Upper lobe of right lung (tissue), 1 donor: ENCODE data around the gene PACS2. TPM values are rescaled to one million over a fixed set of nuclear protein-coding genes. Genes with fewer than 3 reads are reported as not detected.
"Not testable (repeated sequence)": the region's sequence is repeated elsewhere in the genome, so short reads cannot be mapped to it uniquely, and the experiment has no call there.

Experiments used
- ATAC-seq: fragments of 200-7000 bp; cut with Tn5 transposase; one replicate; pipeline ENCODE4 v1.9.1; 2020; ENCODE audit warnings: mild to moderate bottlenecking, moderate library complexity
- DNase-seq: peaks from one replicate; pipeline ENCODE4 v3.0.0-alpha.2; 2020
- H3K27ac ChIP-seq: fragments of 200-600 bp; one replicate; pipeline ENCODE4 v1.8.0; 2022
- H3K27me3 ChIP-seq: fragments of 200-600 bp; one replicate; pipeline ENCODE4 v1.8.0; 2022; ENCODE audit warnings: mild to moderate bottlenecking
- H3K36me3 ChIP-seq: fragments of 200-600 bp; one replicate; pipeline ENCODE4 v1.8.0; 2022
- H3K4me1 ChIP-seq: fragments of 200-600 bp; one replicate; pipeline ENCODE4 v1.8.0; 2022
- H3K4me3 ChIP-seq: fragments of 200-600 bp; one replicate; pipeline ENCODE4 v1.8.0; 2022; ENCODE audit warnings: mild to moderate bottlenecking
- H3K9me3 ChIP-seq: fragments of 200-600 bp; one replicate; pipeline ENCODE4 v1.8.0; 2022
- intact Hi-C: fragments of 100-400 bp; cut with DNase I; formaldehyde crosslinking; loops from one replicate; pipeline ENCODE4 v1.11.0; 2022
- total RNA-seq: library from RNA; stranded (reverse); fragmentation: NEBNext Ultra II Directional; extraction: Animal tissue kit (Norgen Biotek cat#: 25700); gene quantifications from one replicate; pipeline ENCODE4 v1.2.1, GENCODE V29; 2021
- TF ChIP-seq, protein P1 (sequence below): fragments of 200-600 bp; IDR thresholded peaks from one replicate; pipeline ENCODE4 v1.8.0; 2022; ENCODE audit warnings: antibody characterized with exemption
- donor health status: DM: no; HTN: yes; CAD: no; lungs with severe emphysema.

Gene PACS2
- total RNA-seq, 1 donor from 2014 or later, result 86.6 TPM

DNA sequence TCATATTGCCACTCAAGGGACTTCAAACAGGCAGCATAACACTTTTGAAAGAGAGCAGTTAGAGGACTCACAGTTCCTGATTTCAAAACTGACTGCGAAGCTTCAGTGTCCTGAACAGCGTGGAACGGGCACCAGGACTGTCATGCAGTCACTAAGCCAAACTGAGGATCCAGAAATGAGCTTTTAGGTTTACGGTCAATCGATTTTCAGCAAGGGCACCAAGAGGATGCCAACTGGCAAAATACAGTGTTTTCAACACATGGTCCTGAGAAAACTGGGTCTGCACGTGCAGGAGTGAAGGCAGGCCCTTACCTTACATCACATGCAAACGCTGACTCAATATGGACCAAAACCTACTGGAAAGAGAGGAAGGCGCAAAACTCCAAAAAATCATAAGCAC lies 29.4 kb upstream of the PACS2 start:
- H3K4me1 ChIP-seq, result no peaks in the 10 kb centered on the region
- no peak for DNase-seq
- H3K27ac ChIP-seq, result no peak overlapping the region
- ATAC-seq, result no peak
- H3K4me3 ChIP-seq, result no peak overlapping the region
- H3K36me3 ChIP-seq, result peaks cover 5% of the 10 kb centered on the region
- no peaks in the 10 kb centered on the region for H3K27me3 ChIP-seq
- H3K9me3 ChIP-seq, result no peaks in the 10 kb centered on the region
- intact Hi-C loops, result loop anchor here (10.0 kb wide), 1 partner anchor 80 kb away; no protein-coding TSS in a partner anchor
- TF ChIP-seq, protein P1, sequence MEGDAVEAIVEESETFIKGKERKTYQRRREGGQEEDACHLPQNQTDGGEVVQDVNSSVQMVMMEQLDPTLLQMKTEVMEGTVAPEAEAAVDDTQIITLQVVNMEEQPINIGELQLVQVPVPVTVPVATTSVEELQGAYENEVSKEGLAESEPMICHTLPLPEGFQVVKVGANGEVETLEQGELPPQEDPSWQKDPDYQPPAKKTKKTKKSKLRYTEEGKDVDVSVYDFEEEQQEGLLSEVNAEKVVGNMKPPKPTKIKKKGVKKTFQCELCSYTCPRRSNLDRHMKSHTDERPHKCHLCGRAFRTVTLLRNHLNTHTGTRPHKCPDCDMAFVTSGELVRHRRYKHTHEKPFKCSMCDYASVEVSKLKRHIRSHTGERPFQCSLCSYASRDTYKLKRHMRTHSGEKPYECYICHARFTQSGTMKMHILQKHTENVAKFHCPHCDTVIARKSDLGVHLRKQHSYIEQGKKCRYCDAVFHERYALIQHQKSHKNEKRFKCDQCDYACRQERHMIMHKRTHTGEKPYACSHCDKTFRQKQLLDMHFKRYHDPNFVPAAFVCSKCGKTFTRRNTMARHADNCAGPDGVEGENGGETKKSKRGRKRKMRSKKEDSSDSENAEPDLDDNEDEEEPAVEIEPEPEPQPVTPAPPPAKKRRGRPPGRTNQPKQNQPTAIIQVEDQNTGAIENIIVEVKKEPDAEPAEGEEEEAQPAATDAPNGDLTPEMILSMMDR, result no peak

DNA sequence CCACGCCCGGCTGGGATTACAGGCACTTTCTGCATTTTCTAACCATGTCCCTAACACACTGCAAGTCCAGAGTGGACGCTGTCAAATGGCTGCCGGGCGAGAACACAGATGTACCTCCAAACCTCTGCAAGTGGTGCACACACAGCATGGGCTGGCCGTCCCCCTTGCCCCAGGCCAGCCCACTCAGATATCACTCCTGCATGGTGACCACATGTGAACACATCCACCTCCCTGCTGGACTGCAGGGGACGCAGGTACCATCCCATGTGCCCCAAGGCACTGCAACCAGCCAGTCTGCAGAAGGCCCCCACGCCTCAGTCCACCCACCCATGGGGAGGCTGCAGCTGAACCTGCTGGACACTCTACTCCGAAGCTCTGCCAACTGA lies 27.8 kb upstream of the PACS2 start:
- TF ChIP-seq, protein P1, result no peak
- intact Hi-C loops, result loop anchor here (10.0 kb wide), 1 partner anchor 82 kb away; no protein-coding TSS in a partner anchor

DNA sequence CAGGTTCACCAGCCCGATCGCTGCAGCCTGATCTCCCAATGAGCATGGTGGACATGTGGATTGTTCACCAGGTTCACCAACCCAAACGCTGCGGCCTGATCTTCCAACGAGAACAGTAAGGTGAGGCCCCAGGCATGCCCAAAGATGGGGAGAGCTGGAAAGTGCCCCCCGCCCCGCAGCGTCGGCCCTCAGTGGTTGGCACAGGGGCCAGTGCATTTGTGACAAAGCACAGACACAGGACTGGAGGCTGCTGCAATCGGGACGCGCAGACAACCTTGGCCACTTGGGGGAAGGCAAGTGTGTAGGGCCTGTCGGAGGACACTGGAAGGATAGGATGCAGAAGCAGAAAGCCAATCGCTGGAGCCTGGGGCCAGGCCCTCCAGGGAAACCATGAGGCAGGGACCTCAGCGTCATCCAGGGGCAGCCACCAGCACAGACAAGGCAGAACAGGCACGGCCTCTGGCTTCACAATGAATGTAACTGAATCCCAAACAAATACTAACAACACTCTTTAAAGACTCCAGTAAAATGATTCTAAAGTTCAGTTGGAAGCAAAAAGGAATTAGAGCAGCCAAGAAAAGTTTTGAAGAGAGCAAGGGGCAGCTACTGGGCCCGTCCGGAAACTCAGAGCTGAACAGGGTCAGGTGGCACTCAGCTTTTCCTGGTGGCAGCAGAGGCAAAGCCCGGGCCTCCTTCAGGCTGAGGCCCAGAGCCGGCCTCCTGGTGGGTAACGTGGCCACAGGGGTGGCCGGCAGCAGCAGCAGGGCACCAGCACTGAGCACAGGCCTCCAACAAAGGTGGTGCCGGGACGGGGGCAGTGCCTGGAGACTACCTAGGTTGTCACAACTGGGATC lies 27.1 kb upstream of the PACS2 start:
- Histone ChIP-seq H3K4me1 (no peaks in the 10 kb centered on the region), H3K27ac (no peak overlapping the region), H3K9me3 (no peaks in the 10 kb centered on the region), H3K4me3 (no peak overlapping the region), H3K27me3 (no peaks in the 10 kb centered on the region), H3K36me3 (peaks cover 5% of the 10 kb centered on the region)
- intact Hi-C loops, result loop anchor here (10.0 kb wide), 1 partner anchor 83 kb away; no protein-coding TSS in a partner anchor
- TF ChIP-seq, protein P1, result no peak
- no peak for ATAC-seq
- no peak for DNase-seq

More for the DNA sequence above, 27.8 kb upstream of the PACS2 start:
- Histone ChIP-seq H3K27ac (no peak overlapping the region), H3K9me3 (no peaks in the 10 kb centered on the region), H3K4me3 (no peak overlapping the region), H3K36me3 (peaks cover 5% of the 10 kb centered on the region), H3K4me1 (no peaks in the 10 kb centered on the region), H3K27me3 (no peaks in the 10 kb centered on the region)
- no peak for ATAC-seq
- DNase-seq, result no peak

DNA sequence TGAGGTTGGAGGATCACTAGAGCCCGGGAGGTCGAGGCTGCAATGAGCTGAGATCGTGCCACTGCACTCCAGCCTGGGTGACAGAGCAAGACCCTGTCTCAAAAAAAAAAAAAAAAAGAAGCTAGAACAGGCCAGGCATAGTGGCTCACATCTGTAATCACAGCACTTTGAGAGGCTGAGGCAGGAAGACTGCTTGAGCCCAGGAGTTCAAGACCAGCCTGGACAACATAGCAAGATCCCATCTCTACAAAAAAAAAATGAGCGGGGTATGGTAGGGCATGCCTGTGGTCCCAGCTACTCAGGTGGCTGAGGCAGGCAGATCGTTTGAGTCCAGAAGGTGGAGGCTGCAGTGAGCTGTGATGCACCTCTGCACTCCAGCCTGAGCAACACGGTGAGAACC lies 25.6 kb upstream of the PACS2 start:
- not testable (repeated sequence) for H3K36me3 ChIP-seq, DNase-seq, ATAC-seq, H3K27ac ChIP-seq, H3K9me3 ChIP-seq, H3K4me3 ChIP-seq, H3K27me3 ChIP-seq
- peaks cover 11% of the 10 kb centered on the region for H3K4me1 ChIP-seq
- intact Hi-C loops, result loop anchor here (10.0 kb wide), 1 partner anchor 84 kb away; no protein-coding TSS in a partner anchor

DNA sequence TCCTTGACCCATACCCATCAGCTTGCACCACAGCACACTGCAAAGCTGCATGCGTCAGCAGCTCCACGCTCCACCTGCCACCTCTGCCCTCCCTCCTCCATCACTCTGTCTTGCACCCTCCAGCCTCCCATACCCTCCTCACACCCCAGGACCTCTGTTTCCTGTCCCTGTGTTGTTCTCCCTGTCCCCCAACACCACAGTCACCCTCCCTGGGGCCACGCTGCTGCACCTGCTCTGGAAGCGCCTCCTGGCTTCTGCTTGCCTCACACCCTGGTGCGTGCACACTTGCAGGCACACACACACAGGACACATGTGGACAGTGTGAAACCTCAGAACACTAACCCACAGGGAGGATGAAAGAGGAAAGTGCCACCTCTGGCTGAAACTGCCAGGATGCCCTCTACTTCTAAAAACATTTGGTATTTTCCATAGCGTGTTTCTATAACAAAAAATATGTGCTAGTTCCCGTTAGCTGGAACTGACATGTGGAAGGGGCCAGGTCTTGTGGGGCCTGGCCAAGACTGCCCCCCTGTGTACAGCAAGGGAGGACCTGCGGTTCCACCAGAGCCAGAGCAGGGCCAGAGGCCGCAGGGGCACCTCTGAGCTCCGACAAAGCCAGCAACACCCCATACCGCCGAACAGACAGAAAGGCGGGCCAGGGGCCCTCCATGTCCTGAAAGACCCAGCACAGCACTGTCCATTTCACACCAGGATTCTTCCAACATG lies 23.8 kb upstream of the PACS2 start:
- no peaks in the 10 kb centered on the region for H3K27me3 ChIP-seq
- no peak overlapping the region for H3K4me3 ChIP-seq
- no peak for ATAC-seq
- no peaks in the 10 kb centered on the region for H3K9me3 ChIP-seq
- intact Hi-C loops, result no loop called here
- no peaks in the 10 kb centered on the region for H3K36me3 ChIP-seq
- TF ChIP-seq, protein P1, result no peak
- DNase-seq, result no peak
- H3K4me1 ChIP-seq, result peaks cover 17% of the 10 kb centered on the region
- H3K27ac ChIP-seq, result no peak overlapping the region
